SK-N-SH (cell line): ENCODE data around the gene FGGY. TPM values are rescaled to one million over a fixed set of nuclear protein-coding genes. Genes with fewer than 3 reads are reported as not detected.

ENCODE experiments used
- CTCF ChIA-PET: fragments of 300-600, 350-600 bp; formaldehyde crosslinking; extraction: SDS; loops from one replicate; lab custom pipeline; 2021; lab: Yijun Ruan, JAX
- POLR2A ChIA-PET: fragments of 350-600 bp; sonication (Branson Sonifier 250); formaldehyde crosslinking; extraction: SDS; loops from one replicate; lab custom pipeline; 2020; ENCODE audit warnings: antibody characterized with exemption, inconsistent platforms; lab: Yijun Ruan, JAX
- DNase-seq: peaks from one replicate; pipeline ENCODE4 v3.0.0; 2012
- H2AFZ ChIP-seq: fragments of 200-600 bp; sonication (generic); 2 replicates; pipeline ENCODE4 v1.8.1; 2016; ENCODE audit warnings: antibody characterized with exemption, mild to moderate bottlenecking, low read depth
- H3F3A ChIP-seq: fragments of 200-600 bp; sonication (generic); replicated peaks from 2 replicates; pipeline ENCODE3; 2016; ENCODE audit warnings: antibody characterized with exemption, mild to moderate bottlenecking; ENCODE audit not compliant: insufficient read depth
- H3K27ac ChIP-seq, 2 experiments: fragments of 200-500 bp in 1 of 2; fragments of 200-600 bp in 1 of 2; sonication (Bioruptor generic) in 1 of 2; sonication (generic), shearing (Covaris generic) in 1 of 2; 2 replicates each; pipeline versions ENCODE4 v1.5.1 to v1.6.1; 2014 to 2016; ENCODE audit warnings: low read depth in 2 of 2, inconsistent platforms in 1 of 2, low read length in 1 of 2, mild to moderate bottlenecking in 1 of 2, mixed read lengths in 1 of 2
- H3K27me3 ChIP-seq: fragments of 200-600 bp; sonication (generic), shearing (Covaris generic); 2 replicates; pipeline ENCODE4 v1.6.1; 2016; ENCODE audit warnings: mixed run types; ENCODE audit not compliant: insufficient read depth
- H3K36me3 ChIP-seq, 2 experiments: fragments of 200-500 bp in 1 of 2; fragments of 200-600 bp in 1 of 2; sonication (Bioruptor generic) in 1 of 2; sonication (generic) in 1 of 2; replicated peaks in 1 of 2; 2 replicates each; pipeline versions ENCODE3 to v1.5.1; 2014 to 2016; ENCODE audit warnings: low read length in 1 of 2, mild to moderate bottlenecking in 1 of 2; ENCODE audit not compliant: insufficient read depth in 2 of 2, control insufficient read depth in 1 of 2
- H3K4me1 ChIP-seq, 2 experiments: fragments of 200-500 bp in 1 of 2; fragments of 200-600 bp in 1 of 2; sonication (Bioruptor generic) in 1 of 2; sonication (generic), shearing (Covaris generic) in 1 of 2; 2 replicates each; pipeline versions ENCODE4 v1.5.1 to v1.6.1; 2014 to 2016; ENCODE audit warnings: low read depth in 1 of 2, low read length in 1 of 2, mixed run types in 1 of 2; ENCODE audit not compliant: insufficient read depth in 2 of 2, control insufficient read depth in 1 of 2
- H3K4me2 ChIP-seq: fragments of 200-600 bp; sonication (generic), shearing (Covaris generic); 2 replicates; pipeline ENCODE4 v1.6.1; 2017; ENCODE audit warnings: mixed run types
- H3K4me3 ChIP-seq, 2 experiments: fragments of 200-500 bp in 1 of 2; fragments of 200-600 bp in 1 of 2; sonication (Bioruptor generic) in 1 of 2; sonication (generic), shearing (Covaris generic) in 1 of 2; 2 replicates each; pipeline versions ENCODE4 v1.5.1 to v1.8.1; 2014 to 2016; ENCODE audit warnings: low read depth in 2 of 2, inconsistent platforms in 1 of 2, low read length in 1 of 2, mild to moderate bottlenecking in 1 of 2, mixed read lengths in 1 of 2, moderate library complexity in 1 of 2
- H3K79me2 ChIP-seq: fragments of 200-600 bp; sonication (generic); 2 replicates; pipeline ENCODE4 v1.8.1; 2017; ENCODE audit warnings: mild to moderate bottlenecking; ENCODE audit not compliant: insufficient read depth
- H3K9ac ChIP-seq: fragments of 200-600 bp; sonication (generic); 2 replicates; pipeline ENCODE4 v1.6.1; 2017; ENCODE audit warnings: mixed run types
- H3K9me2 ChIP-seq: fragments of 200-600 bp; sonication (generic); 2 replicates; pipeline ENCODE4 v1.6.1; 2017; ENCODE audit warnings: mixed run types
- H3K9me3 ChIP-seq: fragments of 200-600 bp; sonication (generic); 2 replicates; pipeline ENCODE4 v1.6.1; 2017; ENCODE audit warnings: mixed run types, mild to moderate bottlenecking, moderate library complexity
- H4K20me1 ChIP-seq: fragments of 200-600 bp; sonication (generic); 2 replicates; pipeline ENCODE4 v1.6.1; 2017; ENCODE audit warnings: mild to moderate bottlenecking, mixed run types; ENCODE audit not compliant: insufficient read depth
- CHD2 ChIP-seq: fragments of 150-350 bp; IDR thresholded peaks from 2 replicates; pipeline ENCODE4 v1.6.1; 2018; ENCODE audit warnings: low read length; ENCODE audit not compliant: partially characterized antibody
- EP300 ChIP-seq, 2 experiments: IDR thresholded peaks; 2 replicates each; pipeline versions ENCODE4 v1.4.0 to v1.6.1; 2012; ENCODE audit warnings: borderline replicate concordance in 1 of 2, low read depth in 1 of 2, low read length in 1 of 2
- GATA2 ChIP-seq: sonication (generic); formaldehyde crosslinking; IDR thresholded peaks from 2 replicates; pipeline ENCODE4 v1.5.0; 2020; ENCODE audit warnings: mild to moderate bottlenecking, missing genetic modification reagents
- NFIC ChIP-seq: IDR thresholded peaks from 2 replicates; pipeline ENCODE4 v1.4.0; 2012; ENCODE audit warnings: borderline replicate concordance
- NRF1 ChIP-seq: IDR thresholded peaks from 2 replicates; pipeline ENCODE4 v1.6.1; 2012; ENCODE audit warnings: low read depth, mild to moderate bottlenecking, low read length
- PBX3 ChIP-seq: IDR thresholded peaks from 2 replicates; pipeline ENCODE4; 2012
- RCOR1 ChIP-seq: fragments of 150-350 bp; IDR thresholded peaks from 2 replicates; pipeline ENCODE4 v1.6.1; 2017; ENCODE audit warnings: antibody characterized with exemption, low read length
- RFX5 ChIP-seq: IDR thresholded peaks from 2 replicates; pipeline ENCODE4 v1.6.1; 2012; ENCODE audit warnings: mild to moderate bottlenecking, improper control_type of control experiment, low read length
- RXRA ChIP-seq: IDR thresholded peaks from 2 replicates; pipeline ENCODE4 v1.4.0; 2012; ENCODE audit warnings: low read depth, mild to moderate bottlenecking, borderline replicate concordance
- SMC3 ChIP-seq: IDR thresholded peaks from 2 replicates; pipeline ENCODE4 v1.6.1; 2012; ENCODE audit warnings: low read depth, low read length, improper control_type of control experiment
- TCF12 ChIP-seq: IDR thresholded peaks from 2 replicates; pipeline ENCODE4 v1.4.0; 2012
- WGBS: methylation state at CpG from one replicate; pipeline ENCODE4 v1.1.6; 2017; ENCODE audit warnings: low lambda C conversion rate; 5-methylcytosine and 5-hydroxymethylcytosine counted together
- polyA plus RNA-seq, 3 experiments: library from polyadenylated mRNA; depleted of rRNA; stranded (reverse); fragments of >200 nt; gene quantifications; 2 replicates each; pipeline ENCODE4 v1.2.3, GENCODE V29; 2012
- TF ChIP-seq, protein P1 (sequence below): fragments of 150-350 bp; IDR thresholded peaks from 2 replicates; pipeline ENCODE4 v1.6.1; 2016; ENCODE audit warnings: mild to moderate bottlenecking, low read depth, low read length
- TF ChIP-seq, protein P2 (sequence below): IDR thresholded peaks from 2 replicates; pipeline ENCODE4 v1.4.0; 2012; ENCODE audit warnings: low read depth, borderline replicate concordance
- TF ChIP-seq, protein P3 (sequence below): IDR thresholded peaks from 2 replicates; pipeline ENCODE4 v1.4.0; 2012; ENCODE audit warnings: low read depth

The FGGY gene
- polyA plus RNA-seq, 1 of the 3 experiments (the other 2 are of a cell fraction): 10.3 TPM

GRCh38 chr1:59502009-59502691, 205.3 kb downstream of the FGGY start:
- H4K20me1 ChIP-seq: no peaks in the 10 kb centered on the region
- 61% methylated on average over 4 of the region's 4 CpGs for WGBS
- H3K9me2 ChIP-seq: no peaks in the 10 kb centered on the region
- CTCF ChIA-PET: interaction anchor here (1.0 kb wide), 1 partner anchor 20 kb away, joined by 3 read pairs; no protein-coding TSS in a partner anchor
- no peaks in the 10 kb centered on the region for H3K9me3 ChIP-seq
- POLR2A ChIA-PET: interaction anchor here (0.8 kb wide), 1 partner anchor 718 kb away, joined by 4 read pairs; the partner anchor contains the start of gene JUN
- no peak overlapping the region for H3K9ac ChIP-seq
- H3K4me3 ChIP-seq: no peak overlapping the region
- TF ChIP-seq RCOR1 (peak; percentile 34), CHD2 (no peak), TCF12 (peak; percentile 23; the same call in 1 of the 2 replicates), NRF1 (no peak), NFIC (peak; percentile 40; the same call in 1 of the 2 replicates), RXRA (no peak), EP300 (IDR thresholded peaks at IDR 0.05; ENCODE audit: borderline replicate concordance in 1 of 2, low read depth in 1 of 2, low read length in 1 of 2) (peak in 1 of 2 experiments; percentile 77; a peak in 2 of 4 replicates), GATA2 (CRISPR knock-in tag) (peak; percentile 42)
- TF ChIP-seq, protein P1, sequence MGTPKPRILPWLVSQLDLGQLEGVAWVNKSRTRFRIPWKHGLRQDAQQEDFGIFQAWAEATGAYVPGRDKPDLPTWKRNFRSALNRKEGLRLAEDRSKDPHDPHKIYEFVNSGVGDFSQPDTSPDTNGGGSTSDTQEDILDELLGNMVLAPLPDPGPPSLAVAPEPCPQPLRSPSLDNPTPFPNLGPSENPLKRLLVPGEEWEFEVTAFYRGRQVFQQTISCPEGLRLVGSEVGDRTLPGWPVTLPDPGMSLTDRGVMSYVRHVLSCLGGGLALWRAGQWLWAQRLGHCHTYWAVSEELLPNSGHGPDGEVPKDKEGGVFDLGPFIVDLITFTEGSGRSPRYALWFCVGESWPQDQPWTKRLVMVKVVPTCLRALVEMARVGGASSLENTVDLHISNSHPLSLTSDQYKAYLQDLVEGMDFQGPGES: no peak
- TF ChIP-seq, protein P2, sequence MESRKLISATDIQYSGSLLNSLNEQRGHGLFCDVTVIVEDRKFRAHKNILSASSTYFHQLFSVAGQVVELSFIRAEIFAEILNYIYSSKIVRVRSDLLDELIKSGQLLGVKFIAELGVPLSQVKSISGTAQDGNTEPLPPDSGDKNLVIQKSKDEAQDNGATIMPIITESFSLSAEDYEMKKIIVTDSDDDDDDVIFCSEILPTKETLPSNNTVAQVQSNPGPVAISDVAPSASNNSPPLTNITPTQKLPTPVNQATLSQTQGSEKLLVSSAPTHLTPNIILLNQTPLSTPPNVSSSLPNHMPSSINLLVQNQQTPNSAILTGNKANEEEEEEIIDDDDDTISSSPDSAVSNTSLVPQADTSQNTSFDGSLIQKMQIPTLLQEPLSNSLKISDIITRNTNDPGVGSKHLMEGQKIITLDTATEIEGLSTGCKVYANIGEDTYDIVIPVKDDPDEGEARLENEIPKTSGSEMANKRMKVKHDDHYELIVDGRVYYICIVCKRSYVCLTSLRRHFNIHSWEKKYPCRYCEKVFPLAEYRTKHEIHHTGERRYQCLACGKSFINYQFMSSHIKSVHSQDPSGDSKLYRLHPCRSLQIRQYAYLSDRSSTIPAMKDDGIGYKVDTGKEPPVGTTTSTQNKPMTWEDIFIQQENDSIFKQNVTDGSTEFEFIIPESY: no peak
- TF ChIP-seq, protein P3, sequence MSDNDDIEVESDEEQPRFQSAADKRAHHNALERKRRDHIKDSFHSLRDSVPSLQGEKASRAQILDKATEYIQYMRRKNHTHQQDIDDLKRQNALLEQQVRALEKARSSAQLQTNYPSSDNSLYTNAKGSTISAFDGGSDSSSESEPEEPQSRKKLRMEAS: no peak
- no peak overlapping the region for H3K4me2 ChIP-seq
- no peaks in the 10 kb centered on the region for H3K36me3 ChIP-seq
- peak; percentile 37 for DNase-seq
- H3K27ac ChIP-seq: peak overlapping the region in 1 of 2 experiments; percentile 83; a peak in 2 of 4 replicates
- H3K27me3 ChIP-seq: no peaks in the 10 kb centered on the region
- no peaks in the 10 kb centered on the region for H3K79me2 ChIP-seq
- peaks cover 36 to 39% of the 10 kb centered on the region in 2 experiments; a peak in 3 of 4 replicates for H3K4me1 ChIP-seq
- H2AFZ ChIP-seq: no peak overlapping the region
- H3F3A ChIP-seq: peaks cover 3% of the 10 kb centered on the region

GRCh38 chr1:59504276-59504675, 207.4 kb downstream of the FGGY start:
- H3K9me3 ChIP-seq: no peaks in the 10 kb centered on the region
- no peak overlapping the region for H2AFZ ChIP-seq
- ChIA-PET CTCF (interaction anchor here (1.4 kb wide), 1 partner anchor 988 kb away, joined by 3 read pairs; no protein-coding TSS in a partner anchor), POLR2A (no interaction called here)
- 65% methylated on average over 3 of the region's 3 CpGs for WGBS
- H3K79me2 ChIP-seq: no peaks in the 10 kb centered on the region
- H3K27ac ChIP-seq: peak overlapping the region in 1 of 2 experiments; percentile 50; a peak in 1 of 4 replicates
- no peak for TF ChIP-seq RFX5
- TF ChIP-seq SMC3: no peak
- TF ChIP-seq PBX3: peak; percentile 14; the same call in 1 of the 2 replicates
- TF ChIP-seq GATA2 (CRISPR knock-in tag): peak; percentile 76
- TF ChIP-seq CHD2: peak; percentile 16
- TF ChIP-seq RCOR1: peak; percentile 85; the same call in 1 of the 2 replicates
- peak in 1 of 2 experiments; percentile 71; a peak in 1 of 4 replicates for TF ChIP-seq EP300 (IDR thresholded peaks at IDR 0.05; ENCODE audit: borderline replicate concordance in 1 of 2, low read depth in 1 of 2, low read length in 1 of 2)
- TF ChIP-seq TCF12: 0 out of 2 replicates have a peak, but pooled peaks have one; percentile 16
- peaks cover 32 to 33% of the 10 kb centered on the region in 2 experiments; a peak in 3 of 4 replicates for H3K4me1 ChIP-seq
- H3K36me3 ChIP-seq: no peaks in the 10 kb centered on the region
- H3K9ac ChIP-seq: no peak overlapping the region
- H3K4me2 ChIP-seq: no peak overlapping the region
- H4K20me1 ChIP-seq: no peaks in the 10 kb centered on the region
- no peak overlapping the region for H3K4me3 ChIP-seq
- H3K27me3 ChIP-seq: no peaks in the 10 kb centered on the region
- no peaks in the 10 kb centered on the region for H3K9me2 ChIP-seq
- no peaks in the 10 kb centered on the region for H3F3A ChIP-seq
- no peak for DNase-seq
